Right lobe of liver (tissue), 6 donors: ENCODE measurements around the gene OR8J1. TPM values are rescaled to one million over a fixed set of nuclear protein-coding genes. Genes with fewer than 3 reads are reported as not detected.

Experiments used
- ATAC-seq, 4 donors: fragments of 200-7000 bp; cut with Tn5 transposase; one replicate each; pipeline ENCODE4 v1.9.1; 2020; ENCODE audit warnings: mild to moderate bottlenecking in 4 of 4, moderate library complexity in 4 of 4
- DNase-seq, 3 donors: peaks; one replicate each; pipeline ENCODE4 v3.0.0-alpha.2; 2020
- H3K27ac ChIP-seq, 3 donors: fragments of 200-600 bp; one replicate each; pipeline ENCODE4 v1.8.0; 2022
- H3K27me3 ChIP-seq, 2 donors: fragments of 200-600 bp; one replicate each; pipeline ENCODE4 v1.8.0; 2022
- H3K36me3 ChIP-seq, 4 donors: fragments of 200-600 bp; sonication (generic) in 1 of 4; one replicate each; pipeline versions ENCODE4 v1.5.1 to v1.8.0; 2017 to 2022; ENCODE audit warnings: control low read depth in 1 of 4
- H3K4me1 ChIP-seq, 4 donors: fragments of 200-600 bp; sonication (generic) in 1 of 4; one replicate each; pipeline versions ENCODE4 v1.5.1 to v1.8.0; 2017 to 2022; ENCODE audit warnings: control low read depth in 1 of 4
- H3K4me3 ChIP-seq, 3 donors: fragments of 200-600 bp; one replicate each; pipeline ENCODE4 v1.8.0; 2022
- H3K9me3 ChIP-seq, 4 donors: fragments of 200-600 bp; sonication (generic) in 1 of 4; one replicate each; pipeline versions ENCODE4 v1.5.1 to v1.8.0; 2017 to 2022; ENCODE audit warnings: control low read depth in 1 of 4
- CTCF ChIP-seq, 4 donors: fragments of 200-600 bp in 3 of 4; fragments of 450-650 bp in 1 of 4; IDR thresholded peaks; one replicate each; pipeline versions ENCODE4 v1.5.1 to v1.8.0; 2016 to 2022; ENCODE audit warnings: antibody characterized with exemption in 4 of 4, mild to moderate bottlenecking in 2 of 4
- POLR2A ChIP-seq: fragments of 450-650 bp; IDR thresholded peaks from one replicate; pipeline ENCODE4 v1.6.1; 2017; ENCODE audit warnings: antibody characterized with exemption, mild to moderate bottlenecking
- WGBS: methylation state at CpG from one replicate; pipeline ENCODE4 v1.1.6; 2018; ENCODE audit warnings: low coverage, low lambda C conversion rate; ENCODE audit not compliant: insufficient coverage; ENCODE audit errors: missing lambda C conversion rate; 5-methylcytosine and 5-hydroxymethylcytosine counted together
- intact Hi-C, 2 donors: fragments of 100-400 bp; cut with DNase I; formaldehyde crosslinking; loops; one replicate each; pipeline versions ENCODE4 v1.11.2 to v1.14.1; 2022
- total RNA-seq, 6 experiments: library from RNA; depleted of rRNA in 2 of 6; stranded (reverse); fragments of >200 nt in 2 of 6; fragmentation: NEBNext Ultra II Directional in 3 of 6; extraction: Animal tissue kit (Norgen Biotek cat#: 25700) in 3 of 6; gene quantifications; one replicate each; pipeline versions ENCODE4 v1.1.0 to v1.2.4, GENCODE V29; 2016 to 2023
- donor health status: DM: no; HTN: yes; CAD: no.
- donor health status: DM: no; HTN: no; CAD: no.
- donor health status: DM: no; HTN: no; CAD: no.
- donor health status: DM: no; HTN: yes; CAD: no.
- donor health status: DM: no; HTN: yes; CAD: no.

OR8J1 gene
- total RNA-seq, 6 experiments from 2014 or later, result not detected

GRCh38 chr11:56333156-56333555, 20.9 kb upstream of the OR8J1 start:
- Histone ChIP-seq H3K4me1 (no peaks in the 10 kb centered on the region), H3K9me3 (no peaks in the 10 kb centered on the region), H3K27me3 (no peaks in the 10 kb centered on the region), H3K36me3 (no peaks in the 10 kb centered on the region), H3K4me3 (no peak overlapping the region), H3K27ac (no peak overlapping the region)
- intact Hi-C loops, result no loop called here
- ATAC-seq, result no peak
- TF ChIP-seq CTCF (IDR thresholded peaks at IDR 0.05) (no peak), POLR2A (no peak)
- 29% methylated on average over 2 of the region's 3 CpGs for WGBS
- DNase-seq, result no peak

- no peak overlapping the region for H3K27ac ChIP-seq
- H3K4me1 ChIP-seq, result no peaks in the 10 kb centered on the region
- ATAC-seq (no peak), DNase-seq (no peak)
- intact Hi-C loops, result no loop called here
- no peak for TF ChIP-seq POLR2A
- TF ChIP-seq CTCF (IDR thresholded peaks at IDR 0.05), result no peak
- H3K36me3 ChIP-seq, result no peaks in the 10 kb centered on the region
- no peak overlapping the region for H3K4me3 ChIP-seq
- no peaks in the 10 kb centered on the region for H3K9me3 ChIP-seq
- H3K27me3 ChIP-seq, result no peaks in the 10 kb centered on the region
Observed at GRCh38 chr11:56340289-56340688, 13.8 kb upstream of the OR8J1 start.

- intact Hi-C loops, result no loop called here
- no peak for DNase-seq
- Histone ChIP-seq H3K4me1 (no peaks in the 10 kb centered on the region), H3K9me3 (no peaks in the 10 kb centered on the region), H3K36me3 (no peaks in the 10 kb centered on the region), H3K27me3 (no peaks in the 10 kb centered on the region), H3K4me3 (no peak within 1 kb of the TSS), H3K27ac (no peak within 1 kb of the TSS)
- ATAC-seq, result no peak
- TF ChIP-seq CTCF (IDR thresholded peaks at IDR 0.05) (no peak), POLR2A (no peak)
- WGBS, result 75% methylated on average over 1 of the region's 1 CpG
Observed at GRCh38 chr11:56345739-56346138, 8.4 kb upstream of the OR8J1 start, which contains the start of gene OR8K1. Gene OR8K1 (plus strand): TSS chr11:56346039. CDS start chr11:56346039, 0 bp downstream.

- Histone ChIP-seq H3K27ac (no peak within 1 kb of the TSS), H3K9me3 (no peaks in the 10 kb centered on the region), H3K27me3 (no peaks in the 10 kb centered on the region), H3K4me3 (no peak within 1 kb of the TSS), H3K36me3 (no peaks in the 10 kb centered on the region), H3K4me1 (no peaks in the 10 kb centered on the region)
- TF ChIP-seq CTCF (IDR thresholded peaks at IDR 0.05) (no peak), POLR2A (no peak)
- intact Hi-C loops, result no loop called here
- DNase-seq (no peak), ATAC-seq (no peak)
- WGBS, result 39% methylated on average over 2 of the region's 2 CpGs
Observed at GRCh38 chr11:56375324-56375723, 21.2 kb downstream of the OR8J1 start, which contains the start of gene OR8U1. Gene OR8U1 (plus strand): TSS chr11:56375624. CDS start chr11:56375624, 0 bp downstream.

- intact Hi-C loops, result no loop called here
- ATAC-seq, result no peak
- 65% methylated on average over 2 of the region's 2 CpGs for WGBS
Observed at GRCh38 chr11:56380120-56380519, 26.0 kb downstream of the OR8J1 start.

More at GRCh38 chr11:56380120-56380519, 26.0 kb downstream of the OR8J1 start:
- TF ChIP-seq CTCF (IDR thresholded peaks at IDR 0.05) (no peak), POLR2A (no peak)
- H3K27ac ChIP-seq, result no peak overlapping the region
- H3K9me3 ChIP-seq, result no peaks in the 10 kb centered on the region
- H3K4me3 ChIP-seq, result no peak overlapping the region
- no peaks in the 10 kb centered on the region for H3K36me3 ChIP-seq
- H3K4me1 ChIP-seq, result no peaks in the 10 kb centered on the region
- DNase-seq, result no peak
- H3K27me3 ChIP-seq, result no peaks in the 10 kb centered on the region
